SK-N-MC (cell line): Measurements from ENCODE around the gene ANHX.

Source experiments
- EZH2 ChIP-seq: fragments of 200-600 bp; sonication (generic); IDR thresholded peaks from one replicate; pipeline ENCODE4 v1.6.1; 2017; ENCODE audit warnings: antibody characterized with exemption
- POLR2AphosphoS5 ChIP-seq: IDR thresholded peaks from 2 replicates; pipeline ENCODE4 v1.6.1; 2012; ENCODE audit warnings: mild to moderate bottlenecking, low read depth, low read length, borderline replicate concordance

DNA sequence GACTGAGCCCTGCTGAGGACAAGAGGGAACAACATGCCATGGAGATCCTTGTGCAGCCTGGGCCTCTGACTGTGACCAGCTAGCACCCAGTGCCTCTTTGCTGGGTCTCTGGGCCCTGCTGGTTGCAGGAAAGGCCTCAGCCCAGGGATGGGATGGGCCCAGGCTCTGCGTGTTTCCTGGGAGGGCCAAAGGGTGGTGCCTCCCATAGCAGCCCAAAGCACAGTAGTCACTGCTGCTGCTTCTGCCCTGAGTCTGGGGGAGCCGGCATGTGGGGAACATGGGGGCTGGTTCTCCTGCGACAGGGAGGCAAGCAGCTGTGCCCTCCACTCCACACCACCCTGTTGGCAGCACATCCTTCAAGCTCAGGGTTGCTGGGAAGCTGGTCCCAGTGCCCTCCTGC, 18.5 kb downstream of the ANHX start:
- TF ChIP-seq POLR2AphosphoS5, result no peak
- TF ChIP-seq EZH2, result no peak
